ENCODE measurements around the gene JMY.

The JMY gene

DNA sequence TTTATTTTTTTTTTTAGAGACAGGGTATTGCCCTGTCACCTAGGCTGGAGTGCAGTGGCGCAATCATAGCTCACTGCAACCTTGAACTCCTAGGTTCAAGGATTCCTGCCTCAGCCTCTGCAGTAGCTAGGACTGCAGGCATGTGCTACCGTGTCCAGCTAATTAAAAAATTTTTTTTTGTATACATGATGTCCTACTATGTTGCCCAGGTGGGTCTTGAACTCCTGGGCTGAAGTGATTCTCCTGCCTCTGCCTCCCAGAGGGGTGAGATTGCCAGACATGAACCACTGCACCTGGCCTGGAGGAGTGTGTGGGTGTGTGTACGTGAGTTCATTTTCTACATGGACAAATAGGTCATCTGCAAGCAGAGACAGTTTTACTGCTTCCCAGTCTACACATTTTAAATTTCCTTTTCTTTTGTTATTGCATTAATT lies 33.8 kb downstream of the JMY start:
- CTCF ChIA-PET: interaction anchor here (0.8 kb wide), 1 partner anchor 13 kb away, joined by 3 read pairs; no protein-coding TSS in a partner anchor
- TF ChIP-seq BHLHE40 (IDR thresholded peaks at IDR 0.05; ENCODE audit: borderline replicate concordance) (no peak), FOXA1 (IDR thresholded peaks at IDR 0.05) (no peak), FOXK2 (IDR thresholded peaks at IDR 0.05) (no peak), FOXM1 (IDR thresholded peaks at IDR 0.05; ENCODE audit: borderline replicate concordance) (no peak), NFRKB (IDR thresholded peaks at IDR 0.05) (no peak), CTBP1 (IDR thresholded peaks at IDR 0.05; ENCODE audit: borderline replicate concordance) (no peak), SUZ12 (IDR thresholded peaks at IDR 0.05) (no peak), L3MBTL2 (conservative IDR thresholded peaks at IDR 0.05) (no peak), SP1 (IDR thresholded peaks at IDR 0.05) (no peak), ARNT (IDR thresholded peaks at IDR 0.05) (no peak), ZNF384 (IDR thresholded peaks at IDR 0.05) (no peak)
- no peak for DNase-seq (ENCODE audit: extremely low spot score)
- POLR2A ChIA-PET: no interaction called here

DNA sequence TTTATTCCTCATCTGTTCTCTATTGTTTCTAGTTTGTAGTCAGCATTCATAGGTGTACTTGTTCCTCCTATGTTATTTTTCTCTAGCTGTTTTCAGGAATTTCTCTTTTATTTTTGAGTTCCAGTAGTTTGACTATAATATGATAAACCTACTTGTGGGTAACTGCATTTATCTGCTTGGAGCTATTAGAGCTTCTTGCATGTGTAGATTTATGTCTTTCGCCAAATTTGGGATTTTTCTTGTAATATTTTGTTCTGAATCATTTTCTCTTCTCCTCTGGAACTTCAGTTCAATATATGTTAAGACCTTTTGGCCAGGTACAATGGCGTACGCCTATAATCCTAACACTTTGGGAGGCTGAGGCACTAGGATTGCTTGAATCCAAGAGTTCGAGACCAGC lies 37.4 kb downstream of the JMY start:
- DNase-seq (ENCODE audit: extremely low spot score): no peak
- ChIA-PET CTCF (interaction anchor here (0.8 kb wide), 1 partner anchor 33 kb away, joined by 6 read pairs; no protein-coding TSS in a partner anchor), POLR2A (no interaction called here)
- TF ChIP-seq BHLHE40 (IDR thresholded peaks at IDR 0.05; ENCODE audit: borderline replicate concordance): no peak
- TF ChIP-seq TARDBP (IDR thresholded peaks at IDR 0.05): no peak
- no peak for TF ChIP-seq SP1 (IDR thresholded peaks at IDR 0.05)

DNA sequence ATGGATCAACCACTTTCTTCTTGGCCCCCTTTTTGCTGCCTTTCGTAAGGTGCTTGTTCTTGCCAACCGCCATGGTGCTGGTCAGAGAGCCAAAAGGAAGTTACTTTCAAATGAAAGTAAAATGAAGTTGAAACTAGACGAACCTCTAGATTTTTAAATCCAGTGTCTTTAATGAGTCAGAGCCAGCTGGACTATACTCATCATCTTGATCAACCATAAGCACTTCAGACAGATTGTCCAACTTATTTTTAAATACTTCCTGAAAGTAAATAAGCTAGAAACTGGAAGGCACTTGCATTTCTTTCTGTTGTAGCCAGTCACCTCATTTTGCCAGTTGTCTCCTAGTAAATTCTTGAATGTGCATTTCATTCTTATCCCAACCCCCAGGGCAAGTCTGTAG lies 48.9 kb downstream of the JMY start:
- DNase-seq (ENCODE audit: extremely low spot score): no peak
- ChIA-PET CTCF (no interaction called here), POLR2A (no interaction called here)
- no peak for TF ChIP-seq SUZ12 (IDR thresholded peaks at IDR 0.05)
- no peak for TF ChIP-seq BHLHE40 (IDR thresholded peaks at IDR 0.05; ENCODE audit: borderline replicate concordance)
- TF ChIP-seq LEF1 (IDR thresholded peaks at IDR 0.05; ENCODE audit: borderline replicate concordance): no peak
- TF ChIP-seq ELF4 (IDR thresholded peaks at IDR 0.05): no peak
- no peak for TF ChIP-seq ZNF384 (IDR thresholded peaks at IDR 0.05)
- TF ChIP-seq CTBP1 (IDR thresholded peaks at IDR 0.05; ENCODE audit: borderline replicate concordance): no peak
- TF ChIP-seq TARDBP (IDR thresholded peaks at IDR 0.05): no peak
- TF ChIP-seq NFRKB (IDR thresholded peaks at IDR 0.05): no peak
- no peak for TF ChIP-seq SP1 (IDR thresholded peaks at IDR 0.05)
- TF ChIP-seq, protein P1, sequence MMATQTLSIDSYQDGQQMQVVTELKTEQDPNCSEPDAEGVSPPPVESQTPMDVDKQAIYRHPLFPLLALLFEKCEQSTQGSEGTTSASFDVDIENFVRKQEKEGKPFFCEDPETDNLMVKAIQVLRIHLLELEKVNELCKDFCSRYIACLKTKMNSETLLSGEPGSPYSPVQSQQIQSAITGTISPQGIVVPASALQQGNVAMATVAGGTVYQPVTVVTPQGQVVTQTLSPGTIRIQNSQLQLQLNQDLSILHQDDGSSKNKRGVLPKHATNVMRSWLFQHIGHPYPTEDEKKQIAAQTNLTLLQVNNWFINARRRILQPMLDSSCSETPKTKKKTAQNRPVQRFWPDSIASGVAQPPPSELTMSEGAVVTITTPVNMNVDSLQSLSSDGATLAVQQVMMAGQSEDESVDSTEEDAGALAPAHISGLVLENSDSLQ (IDR thresholded peaks at IDR 0.05): no peak
- TF ChIP-seq L3MBTL2 (conservative IDR thresholded peaks at IDR 0.05): no peak
- no peak for TF ChIP-seq HDGF (IDR thresholded peaks at IDR 0.05; ENCODE audit: borderline replicate concordance)
- TF ChIP-seq ARNT (IDR thresholded peaks at IDR 0.05): no peak

DNA sequence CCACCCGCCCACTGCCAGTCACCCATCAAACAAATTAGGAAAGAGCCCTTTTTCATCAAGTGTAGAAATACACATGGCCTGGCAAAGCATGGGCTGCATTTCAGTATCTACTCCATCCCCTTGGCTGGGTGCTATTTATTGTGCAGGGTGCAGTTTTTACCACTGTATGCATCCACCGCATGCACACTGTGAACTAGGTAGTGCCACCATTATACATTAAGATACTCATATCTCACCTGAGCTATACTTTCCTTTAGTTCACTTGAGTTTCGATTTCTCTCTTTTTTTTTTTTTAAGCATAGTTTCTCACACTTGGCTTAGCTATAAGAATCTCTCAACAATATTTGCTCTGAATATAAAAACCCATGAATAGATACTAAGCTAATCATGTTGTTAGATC lies 49.4 kb downstream of the JMY start:
- POLR2A ChIA-PET: no interaction called here
- CTCF ChIA-PET: no interaction called here
- no peak for DNase-seq (ENCODE audit: extremely low spot score)
- TF ChIP-seq FOXM1 (IDR thresholded peaks at IDR 0.05; ENCODE audit: borderline replicate concordance) (no peak), ELF4 (IDR thresholded peaks at IDR 0.05) (no peak), NFRKB (IDR thresholded peaks at IDR 0.05) (no peak), HDGF (IDR thresholded peaks at IDR 0.05; ENCODE audit: borderline replicate concordance) (no peak), SUZ12 (IDR thresholded peaks at IDR 0.05) (no peak), CTBP1 (IDR thresholded peaks at IDR 0.05; ENCODE audit: borderline replicate concordance) (no peak), L3MBTL2 (conservative IDR thresholded peaks at IDR 0.05) (no peak), FOXK2 (IDR thresholded peaks at IDR 0.05) (no peak), ARNT (IDR thresholded peaks at IDR 0.05) (no peak)
- TF ChIP-seq, protein P1 (IDR thresholded peaks at IDR 0.05): no peak

DNA sequence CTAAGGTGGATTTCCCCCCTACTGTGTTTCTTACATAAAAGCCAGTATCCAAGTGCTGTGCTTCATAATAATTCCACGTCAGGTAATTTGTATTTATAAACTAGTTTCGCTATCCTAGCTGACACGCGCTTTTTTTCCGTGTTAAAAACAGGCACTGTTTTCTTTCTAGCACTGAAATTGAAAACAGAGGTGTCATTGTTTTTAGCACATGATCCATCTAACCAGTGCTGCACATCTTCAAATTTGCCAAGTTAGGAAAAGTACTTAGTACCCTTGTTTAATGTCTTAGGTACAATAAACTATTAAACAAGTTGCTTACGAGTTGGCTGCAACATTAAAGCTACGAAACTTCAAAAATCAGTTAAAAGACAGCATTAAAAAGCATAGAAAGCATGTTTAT lies 49.9 kb downstream of the JMY start:
- TF ChIP-seq TARDBP (IDR thresholded peaks at IDR 0.05) (no peak), L3MBTL2 (conservative IDR thresholded peaks at IDR 0.05) (no peak), BHLHE40 (IDR thresholded peaks at IDR 0.05; ENCODE audit: borderline replicate concordance) (no peak), FOXK2 (IDR thresholded peaks at IDR 0.05) (no peak), FOXA1 (IDR thresholded peaks at IDR 0.05) (no peak)
- TF ChIP-seq, protein P1 (IDR thresholded peaks at IDR 0.05): no peak
- ChIA-PET POLR2A (no interaction called here), CTCF (no interaction called here)
- no peak for DNase-seq (ENCODE audit: extremely low spot score)

DNA sequence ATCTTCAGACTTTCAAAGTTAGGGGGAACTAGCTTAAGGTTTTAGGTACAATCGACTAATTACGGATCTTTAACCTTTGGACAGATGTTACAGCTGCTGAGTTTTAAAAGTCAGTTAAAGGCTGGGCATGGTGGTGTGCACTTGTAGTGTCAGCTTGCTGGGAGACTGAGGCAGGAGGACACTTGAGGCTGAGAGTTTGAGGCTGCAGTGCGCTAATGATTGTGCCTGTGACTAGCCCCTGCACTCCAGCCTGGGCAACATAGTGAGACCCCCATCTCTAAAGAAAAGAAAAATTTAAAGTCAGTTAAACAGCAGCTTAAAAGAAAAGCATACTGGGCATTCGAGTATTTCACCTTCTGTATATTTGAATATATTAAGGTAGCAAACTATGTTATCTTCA lies 51.4 kb downstream of the JMY start:
- TF ChIP-seq TARDBP (IDR thresholded peaks at IDR 0.05) (no peak), L3MBTL2 (conservative IDR thresholded peaks at IDR 0.05) (no peak), FOXA1 (IDR thresholded peaks at IDR 0.05) (no peak), HDGF (IDR thresholded peaks at IDR 0.05; ENCODE audit: borderline replicate concordance) (no peak), BHLHE40 (IDR thresholded peaks at IDR 0.05; ENCODE audit: borderline replicate concordance) (no peak), SP1 (IDR thresholded peaks at IDR 0.05) (no peak), FOXK2 (IDR thresholded peaks at IDR 0.05) (no peak), NFRKB (IDR thresholded peaks at IDR 0.05) (no peak), ARNT (IDR thresholded peaks at IDR 0.05) (no peak), SUZ12 (IDR thresholded peaks at IDR 0.05) (no peak), LEF1 (IDR thresholded peaks at IDR 0.05; ENCODE audit: borderline replicate concordance) (no peak), ELF4 (IDR thresholded peaks at IDR 0.05) (no peak), CTBP1 (IDR thresholded peaks at IDR 0.05; ENCODE audit: borderline replicate concordance) (no peak), FOXM1 (IDR thresholded peaks at IDR 0.05; ENCODE audit: borderline replicate concordance) (no peak), ZNF384 (IDR thresholded peaks at IDR 0.05) (no peak)
- TF ChIP-seq, protein P1 (IDR thresholded peaks at IDR 0.05): no peak
- no peak for DNase-seq (ENCODE audit: extremely low spot score)
- ChIA-PET POLR2A (no interaction called here), CTCF (no interaction called here)
